ES-I3 (cell line): Measurements from ENCODE around the gene DLGAP1.

Experiments
- H3K36me3 ChIP-seq: 2 replicates; pipeline ENCODE4 v1.6.1; 2013; ENCODE audit warnings: mild to moderate bottlenecking, low read length, control low read depth, moderate library complexity; ENCODE audit not compliant: insufficient read depth
- H3K4me1 ChIP-seq: 2 replicates; pipeline ENCODE4 v1.6.1; 2013; ENCODE audit warnings: mild to moderate bottlenecking, control low read depth, low read length; ENCODE audit not compliant: insufficient read depth
- H3K9ac ChIP-seq: 2 replicates; pipeline ENCODE4 v1.6.1; 2013; ENCODE audit warnings: low read depth, mild to moderate bottlenecking, low read length, moderate library complexity
- H3K9me3 ChIP-seq: 2 replicates; pipeline ENCODE4 v1.6.1; 2013; ENCODE audit warnings: mild to moderate bottlenecking, low read length, moderate library complexity; ENCODE audit not compliant: control insufficient read depth, insufficient read depth

The DLGAP1 gene

DNA sequence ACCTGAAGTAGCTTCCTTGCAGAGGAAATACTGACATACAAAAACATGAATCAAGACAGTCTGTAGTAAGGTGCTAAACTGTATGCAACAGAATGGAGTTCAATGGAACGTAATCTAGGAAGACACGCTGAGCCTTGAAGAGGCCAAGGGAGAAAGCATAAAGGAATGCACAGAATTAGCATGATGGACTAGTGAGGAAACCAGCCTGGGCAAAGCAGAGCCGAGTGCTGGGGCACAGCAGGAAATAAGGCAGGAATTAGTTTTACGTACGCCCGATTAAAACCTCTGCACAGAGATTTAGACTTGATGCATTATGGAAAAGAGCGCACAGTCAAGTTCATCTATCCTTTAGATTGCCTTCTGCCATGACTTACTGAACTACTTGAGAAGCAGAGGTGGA lies 200.3 kb downstream of the DLGAP1 start:
- no peaks in the 10 kb centered on the region for H3K9me3 ChIP-seq

DNA sequence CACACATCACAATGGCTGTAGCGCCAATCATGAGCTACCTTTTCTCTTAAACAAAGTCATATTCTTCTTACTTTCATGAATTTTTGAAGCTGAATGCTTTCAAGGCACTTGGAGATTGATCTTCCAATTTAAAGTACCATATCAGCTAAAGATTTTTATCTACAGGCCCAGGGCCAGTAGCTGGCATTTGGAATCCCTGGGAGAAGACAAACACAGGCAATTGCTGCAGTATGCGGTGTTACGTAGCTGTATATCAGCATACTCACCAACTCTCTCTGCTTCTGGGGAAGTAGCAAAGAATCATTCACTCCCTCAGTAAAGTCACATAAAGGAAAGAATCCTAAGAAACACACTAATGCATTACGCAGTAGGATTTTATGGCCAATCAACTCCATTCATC lies 202.3 kb downstream of the DLGAP1 start:
- H3K36me3 ChIP-seq, result no peaks in the 10 kb centered on the region
- no peak overlapping the region for H3K9ac ChIP-seq
- H3K4me1 ChIP-seq, result peaks cover 20% of the 10 kb centered on the region
- no peaks in the 10 kb centered on the region for H3K9me3 ChIP-seq

More for the DNA sequence above, 200.3 kb downstream of the DLGAP1 start:
- no peaks in the 10 kb centered on the region for H3K36me3 ChIP-seq
- peaks cover 16% of the 10 kb centered on the region for H3K4me1 ChIP-seq
- H3K9ac ChIP-seq, result no peak overlapping the region

DNA sequence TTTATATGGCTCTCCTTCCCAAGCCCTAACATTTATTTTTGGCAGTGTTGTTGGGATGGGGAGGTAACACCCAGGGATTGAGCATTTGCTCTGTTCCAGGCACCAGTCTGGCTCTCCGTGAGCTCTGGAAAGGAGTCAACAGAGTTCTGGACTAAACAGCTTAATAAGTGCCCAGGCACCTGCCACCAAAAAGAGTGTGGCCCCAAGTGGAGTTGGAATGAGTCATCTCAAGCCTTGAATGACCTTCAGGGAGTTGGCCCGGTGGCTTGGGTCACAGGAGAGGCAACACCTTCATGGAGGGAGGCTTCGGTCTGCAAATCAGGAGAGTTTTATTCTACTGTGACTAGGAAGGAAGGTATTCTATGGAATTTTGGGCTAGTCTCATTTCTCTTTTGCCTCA lies 203.2 kb downstream of the DLGAP1 start:
- no peaks in the 10 kb centered on the region for H3K36me3 ChIP-seq
- no peaks in the 10 kb centered on the region for H3K9me3 ChIP-seq
- peaks cover 19% of the 10 kb centered on the region for H3K4me1 ChIP-seq
- no peak overlapping the region for H3K9ac ChIP-seq

DNA sequence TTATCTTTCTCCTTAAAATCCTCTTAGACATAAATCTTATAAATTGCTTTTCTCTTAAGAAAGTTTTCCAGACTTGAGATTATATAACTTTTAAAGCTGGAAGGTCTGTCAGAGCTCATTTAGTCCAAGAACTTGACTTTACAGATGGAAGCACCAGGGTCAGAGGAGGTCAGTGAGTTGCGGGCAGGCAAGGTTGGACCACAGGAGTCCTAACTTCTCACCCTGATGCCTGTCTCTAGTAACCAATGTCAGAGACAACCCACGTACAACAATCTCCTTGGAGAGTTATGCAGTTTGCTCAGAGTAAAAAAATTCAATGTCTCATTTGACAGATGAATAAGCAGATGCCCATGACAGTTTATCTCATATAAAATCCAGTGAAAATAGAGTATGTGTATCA lies 203.9 kb downstream of the DLGAP1 start:
- Histone ChIP-seq H3K36me3 (no peaks in the 10 kb centered on the region), H3K9ac (no peak overlapping the region), H3K4me1 (peaks cover 13% of the 10 kb centered on the region), H3K9me3 (no peaks in the 10 kb centered on the region)

DNA sequence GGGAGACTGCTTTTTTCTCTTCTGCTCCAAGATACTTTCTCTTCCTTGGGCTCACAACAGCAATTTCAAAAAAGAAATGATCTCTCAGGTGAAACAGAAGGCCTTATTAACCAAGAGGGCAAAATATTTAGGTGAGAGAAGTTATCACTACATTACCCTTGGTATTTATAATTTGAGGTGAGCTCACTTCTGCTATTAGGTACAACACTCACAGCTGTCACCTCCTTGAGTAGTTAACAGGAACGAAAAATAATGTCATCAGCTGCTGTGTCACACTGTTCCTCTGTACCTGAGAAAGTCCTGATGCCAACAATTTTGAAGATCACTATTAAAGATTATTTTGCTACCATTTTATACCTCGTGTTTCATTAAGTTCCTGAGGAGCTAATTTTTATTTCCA lies 205.0 kb downstream of the DLGAP1 start:
- H3K9ac ChIP-seq, result no peak overlapping the region
- no peaks in the 10 kb centered on the region for H3K9me3 ChIP-seq
- H3K4me1 ChIP-seq, result peaks cover 10% of the 10 kb centered on the region
- H3K36me3 ChIP-seq, result no peaks in the 10 kb centered on the region

DNA sequence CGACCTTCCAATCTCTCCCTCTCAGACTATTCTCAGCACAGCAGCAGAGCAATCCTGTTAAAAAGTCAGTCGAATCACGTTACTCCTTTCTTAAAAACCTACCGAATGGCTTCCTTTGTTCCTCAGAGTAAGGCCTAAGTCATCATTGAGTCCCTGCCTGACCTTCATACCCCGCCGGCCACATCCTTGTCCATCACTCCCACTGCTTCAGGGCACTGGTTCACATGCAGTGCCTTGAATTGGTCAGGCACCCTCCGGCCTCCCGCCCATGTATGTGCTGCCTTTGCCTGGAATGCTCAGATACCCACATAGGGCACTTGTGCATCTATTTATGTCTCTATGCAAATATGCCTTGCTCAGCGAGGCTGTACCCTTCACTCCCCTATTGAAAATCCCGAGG lies 206.4 kb downstream of the DLGAP1 start:
- Histone ChIP-seq H3K9me3 (no peaks in the 10 kb centered on the region), H3K9ac (no peak overlapping the region), H3K4me1 (peaks cover 4% of the 10 kb centered on the region), H3K36me3 (no peaks in the 10 kb centered on the region)

DNA sequence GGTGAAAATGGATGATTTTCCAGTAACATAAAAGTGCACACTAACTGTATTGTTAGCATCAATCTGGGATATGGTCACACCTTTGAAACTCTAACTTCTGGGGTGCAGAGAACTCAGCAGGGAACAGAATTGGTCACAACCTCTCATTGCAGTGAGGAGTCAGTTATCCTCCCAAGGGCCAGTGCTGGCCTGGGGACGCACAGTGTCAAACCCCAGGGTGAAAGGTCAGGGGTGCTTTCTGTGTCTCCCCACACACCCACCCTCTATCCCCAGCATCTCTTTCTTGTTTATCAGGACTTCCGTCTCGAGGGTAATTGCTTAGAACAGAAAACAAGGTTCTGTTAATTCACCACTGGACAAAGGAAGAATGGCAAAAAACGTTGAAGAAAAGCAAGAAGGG lies 208.7 kb downstream of the DLGAP1 start:
- H3K36me3 ChIP-seq, result no peaks in the 10 kb centered on the region
- no peak overlapping the region for H3K9ac ChIP-seq
- H3K4me1 ChIP-seq, result peaks cover 16% of the 10 kb centered on the region
- H3K9me3 ChIP-seq, result no peaks in the 10 kb centered on the region

DNA sequence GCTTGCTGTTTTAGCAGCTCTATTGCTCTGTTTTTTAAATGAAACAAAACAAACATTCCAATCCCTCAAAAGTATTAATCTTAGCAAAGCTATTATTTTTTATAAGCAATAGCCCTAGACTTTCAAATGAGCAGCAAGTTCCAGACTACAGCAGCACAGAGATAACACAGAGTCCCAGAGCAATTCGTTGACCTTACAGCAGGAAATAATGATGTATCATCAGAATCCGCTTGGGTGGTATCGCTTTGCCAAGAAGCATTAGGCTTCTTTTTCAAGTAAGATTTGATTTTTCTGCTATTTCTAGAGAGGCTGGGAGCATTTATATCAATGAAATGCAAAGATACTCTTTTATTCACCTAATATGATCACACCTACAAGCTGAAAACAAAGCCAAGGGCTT lies 209.7 kb downstream of the DLGAP1 start:
- Histone ChIP-seq H3K36me3 (no peaks in the 10 kb centered on the region), H3K9me3 (no peaks in the 10 kb centered on the region), H3K9ac (no peak overlapping the region), H3K4me1 (peaks cover 24% of the 10 kb centered on the region)

DNA sequence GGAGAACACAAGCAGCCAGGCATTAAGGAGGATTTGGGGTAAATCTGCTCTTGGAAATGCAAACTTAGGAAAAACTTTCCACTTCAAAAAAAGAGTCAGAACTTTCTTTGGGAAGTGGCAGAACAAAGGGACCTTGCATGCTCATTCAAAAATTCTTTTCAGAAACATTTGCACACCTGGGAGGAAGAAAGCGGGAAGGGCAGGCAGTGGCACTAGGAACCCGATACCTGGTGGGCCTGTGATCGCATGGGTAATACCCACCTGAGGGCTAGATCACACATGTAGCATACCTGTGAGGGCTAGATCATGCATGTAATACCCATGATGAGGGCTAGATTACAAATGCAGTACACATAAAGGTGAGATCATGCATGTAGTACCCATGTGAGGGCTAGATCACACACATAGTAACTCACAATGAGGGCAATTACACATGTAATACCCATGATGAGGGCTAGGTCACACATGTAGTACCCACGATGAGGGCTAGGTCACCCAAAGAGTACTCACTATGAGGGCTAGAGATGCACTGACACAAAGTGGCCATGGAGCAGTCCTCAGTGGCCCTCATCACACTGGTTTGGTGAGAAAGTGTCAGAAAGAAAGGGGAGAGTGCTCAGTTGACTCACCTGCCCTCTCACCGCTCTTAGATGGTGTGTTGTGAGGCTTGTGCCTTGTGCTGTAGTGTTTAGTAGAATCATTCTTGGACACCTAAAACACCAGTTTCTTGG lies 212.5 kb downstream of the DLGAP1 start:
- Histone ChIP-seq H3K36me3 (no peaks in the 10 kb centered on the region), H3K4me1 (peaks cover 33% of the 10 kb centered on the region), H3K9me3 (no peaks in the 10 kb centered on the region), H3K9ac (no peak overlapping the region)

DNA sequence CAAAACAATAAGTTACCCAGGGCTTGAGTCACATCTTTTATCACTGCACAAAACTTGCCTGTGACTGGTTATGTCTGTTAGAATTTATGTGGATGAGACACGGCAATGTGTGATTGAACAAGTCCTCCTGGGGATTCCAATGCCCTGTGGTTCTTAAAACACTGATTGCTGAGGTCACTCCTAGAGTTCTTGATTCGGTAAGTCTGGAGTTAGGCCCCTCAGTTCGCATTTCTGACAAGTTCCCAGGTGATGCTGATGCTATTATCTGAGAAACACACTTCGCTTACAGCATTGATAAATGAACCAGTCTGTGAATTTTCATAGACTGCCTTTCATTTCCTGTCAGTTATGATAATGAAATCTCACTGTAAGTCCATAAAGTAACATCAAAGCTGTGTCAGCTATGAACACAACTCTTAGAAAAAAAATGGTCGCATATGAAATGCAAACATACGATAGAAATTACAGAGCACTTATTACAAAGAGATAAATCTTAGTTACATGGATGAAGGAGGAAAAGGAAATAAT lies 214.0 kb downstream of the DLGAP1 start:
- Histone ChIP-seq H3K9ac (no peak overlapping the region), H3K9me3 (no peaks in the 10 kb centered on the region), H3K4me1 (peaks cover 44% of the 10 kb centered on the region), H3K36me3 (no peaks in the 10 kb centered on the region)

DNA sequence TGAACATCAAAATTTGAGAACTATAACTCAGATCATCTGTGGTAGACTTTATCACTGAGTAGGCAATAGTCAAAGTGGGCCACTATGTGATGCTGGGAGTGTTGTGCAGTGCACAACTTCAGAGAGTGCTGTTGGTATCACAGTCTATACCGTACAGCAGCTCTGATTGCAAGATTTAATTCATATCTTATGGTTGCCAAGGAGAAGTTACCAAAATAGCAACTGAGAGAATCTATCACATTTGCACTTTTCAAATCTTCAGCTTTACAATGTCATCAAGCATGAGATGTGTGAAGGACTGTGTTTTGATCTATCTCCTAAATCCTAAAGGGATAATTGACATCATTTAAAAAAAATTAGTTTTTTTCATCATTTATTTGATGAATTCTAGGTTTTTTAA lies 216.1 kb downstream of the DLGAP1 start:
- H3K4me1 ChIP-seq, result peaks cover 56% of the 10 kb centered on the region
- H3K36me3 ChIP-seq, result no peaks in the 10 kb centered on the region
- H3K9ac ChIP-seq, result no peak overlapping the region
- no peaks in the 10 kb centered on the region for H3K9me3 ChIP-seq

DNA sequence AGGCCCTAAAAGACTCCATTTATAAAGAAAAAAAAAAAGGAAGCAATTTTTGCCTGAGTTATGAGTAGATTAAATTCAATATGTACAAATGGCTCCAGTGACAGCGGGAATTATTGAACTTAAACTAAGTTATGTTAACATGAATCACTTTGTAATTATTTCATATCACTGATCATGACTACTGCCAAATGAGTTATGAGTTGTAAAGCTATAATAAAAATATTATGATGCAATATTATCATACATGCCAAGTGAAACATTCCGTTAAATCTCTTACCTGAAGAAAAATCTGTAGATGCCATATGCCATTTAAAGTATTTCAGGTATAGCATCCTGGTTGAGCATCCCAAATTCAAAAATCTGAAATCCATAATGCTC lies 217.5 kb downstream of the DLGAP1 start:
- Histone ChIP-seq H3K4me1 (peaks cover 63% of the 10 kb centered on the region), H3K36me3 (no peaks in the 10 kb centered on the region), H3K9me3 (no peaks in the 10 kb centered on the region), H3K9ac (no peak overlapping the region)

DNA sequence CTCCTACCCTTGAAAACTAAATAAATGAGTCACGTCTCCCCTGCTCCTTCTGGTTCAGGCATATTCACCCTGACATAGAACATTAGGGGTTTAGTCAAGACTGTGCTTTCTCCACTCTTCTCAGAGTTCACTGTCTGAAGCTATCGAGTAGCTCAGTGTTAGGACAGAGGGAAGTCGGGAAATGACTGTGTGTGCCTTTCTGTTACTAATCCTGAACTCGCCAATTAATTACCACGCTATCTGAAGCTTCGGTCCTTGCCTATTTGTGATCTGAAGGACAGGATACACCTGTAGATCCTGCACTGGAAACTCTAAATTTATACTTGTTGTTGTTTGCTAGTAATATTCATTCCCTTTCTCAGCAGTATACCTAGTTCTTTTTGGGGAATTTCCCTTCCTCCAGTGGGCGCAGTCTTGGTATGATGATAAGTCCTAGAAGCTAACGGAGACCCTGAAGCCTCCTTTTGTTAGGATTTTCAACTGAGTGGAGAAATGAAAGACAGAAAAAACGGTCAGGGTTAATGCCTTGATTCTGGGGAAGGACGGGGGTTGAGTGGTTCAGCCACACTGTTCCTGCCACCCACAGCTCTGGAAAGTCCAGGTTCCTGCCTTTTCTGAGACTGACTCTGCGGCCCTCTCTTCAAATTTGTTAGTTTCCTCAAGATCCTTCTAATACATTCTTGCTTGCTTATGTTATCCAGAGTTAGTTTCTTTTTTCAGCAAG lies 218.0 kb downstream of the DLGAP1 start:
- no peaks in the 10 kb centered on the region for H3K36me3 ChIP-seq
- H3K9ac ChIP-seq, result no peak overlapping the region
- H3K9me3 ChIP-seq, result no peaks in the 10 kb centered on the region
- H3K4me1 ChIP-seq, result peaks cover 60% of the 10 kb centered on the region

DNA sequence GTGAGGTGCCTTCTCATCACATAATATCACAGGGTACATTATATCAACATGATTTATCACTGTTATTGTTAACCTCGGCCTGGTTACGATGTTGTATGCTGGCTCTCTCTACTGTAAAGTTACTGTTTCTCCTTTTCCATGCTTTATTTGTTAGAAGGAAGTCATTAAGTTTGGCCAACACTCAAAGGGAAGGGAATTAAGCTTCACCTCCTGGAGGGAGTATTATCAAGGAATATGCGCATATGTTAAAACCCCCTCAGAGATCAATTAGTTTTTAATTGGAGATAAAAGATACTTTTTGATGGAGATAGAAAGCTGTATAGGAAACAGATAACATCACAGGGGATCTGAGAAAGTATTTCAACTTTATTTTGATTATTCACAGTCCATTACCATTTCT lies 221.6 kb downstream of the DLGAP1 start:
- Histone ChIP-seq H3K9me3 (no peaks in the 10 kb centered on the region), H3K4me1 (peaks cover 45% of the 10 kb centered on the region), H3K9ac (no peak overlapping the region), H3K36me3 (no peaks in the 10 kb centered on the region)

DNA sequence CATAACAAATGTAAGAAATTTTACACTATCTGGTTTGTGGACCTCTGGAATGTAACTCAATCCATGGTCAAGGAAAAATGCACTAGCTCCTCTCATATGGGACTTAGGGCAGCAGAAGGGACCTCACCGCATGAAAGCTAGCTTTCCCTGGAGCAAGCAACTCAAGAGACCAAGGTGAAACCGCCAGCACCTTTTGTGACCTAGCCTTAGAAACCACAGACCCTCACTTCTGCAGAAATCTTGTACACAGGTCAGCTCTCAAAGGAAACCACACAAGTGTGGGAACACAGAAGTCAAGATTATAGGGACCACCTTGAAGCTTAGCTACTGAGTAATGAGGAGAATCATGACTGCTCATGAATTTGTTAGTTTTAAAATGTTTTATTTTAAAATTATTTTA lies 222.5 kb downstream of the DLGAP1 start:
- Histone ChIP-seq H3K9ac (no peak overlapping the region), H3K4me1 (peaks cover 44% of the 10 kb centered on the region), H3K36me3 (no peaks in the 10 kb centered on the region), H3K9me3 (no peaks in the 10 kb centered on the region)
